ENCODE results near the gene LRP1.

The LRP1 gene

GRCh38 chr12:57196956-57197355, 68.7 kb downstream of the LRP1 start:
- DNase-seq, result no peak

GRCh38 chr12:57198329-57198728, 70.0 kb downstream of the LRP1 start:
- DNase-seq, result no peak

- no peak for DNase-seq
Measured at GRCh38 chr12:57199191-57199590, 70.9 kb downstream of the LRP1 start.

- no peak for DNase-seq
Measured at GRCh38 chr12:57200497-57200896, 72.2 kb downstream of the LRP1 start.

GRCh38 chr12:57201219-57201618, 72.9 kb downstream of the LRP1 start:
- DNase-seq, result no peak

GRCh38 chr12:57201631-57202030, 73.3 kb downstream of the LRP1 start:
- DNase-seq, result no peak

GRCh38 chr12:57202321-57202720, 74.0 kb downstream of the LRP1 start:
- DNase-seq, result no peak

- no peak for DNase-seq
Measured at GRCh38 chr12:57203201-57203600, 74.9 kb downstream of the LRP1 start.

- no peak for DNase-seq
Measured at GRCh38 chr12:57203791-57204190, 75.5 kb downstream of the LRP1 start.

- no peak for DNase-seq
Measured at GRCh38 chr12:57204454-57204853, 76.2 kb downstream of the LRP1 start.

- DNase-seq, result no peak
Measured at GRCh38 chr12:57205186-57205585, 76.9 kb downstream of the LRP1 start.

- DNase-seq, result no peak
Measured at GRCh38 chr12:57205931-57206330, 77.6 kb downstream of the LRP1 start.

- DNase-seq, result no peak
Measured at GRCh38 chr12:57207731-57208630, 79.7 kb downstream of the LRP1 start.

GRCh38 chr12:57208631-57209282, 80.5 kb downstream of the LRP1 start:
- no peak for DNase-seq

- no peak for DNase-seq
Measured at GRCh38 chr12:57209916-57210315, 81.6 kb downstream of the LRP1 start.

- no peak for DNase-seq
Measured at GRCh38 chr12:57210461-57210860, 82.2 kb downstream of the LRP1 start.

GRCh38 chr12:57210926-57211692, 82.8 kb downstream of the LRP1 start:
- DNase-seq, result no peak

GRCh38 chr12:57211791-57212700, 83.8 kb downstream of the LRP1 start:
- no peak for DNase-seq

- DNase-seq, result no peak
Measured at GRCh38 chr12:57212701-57213057, 84.4 kb downstream of the LRP1 start.

- peak; percentile 83 to 87 for DNase-seq
Measured at GRCh38 chr12:57213058-57213715, 84.9 kb downstream of the LRP1 start.

- no peak for DNase-seq
Measured at GRCh38 chr12:57213763-57214397, 85.6 kb downstream of the LRP1 start.

All from stimulated activated CD4-positive, alpha-beta T cell treated with anti-CD3 and anti-CD28 coated beads, Interleukin-2, amount 100 ng/mL, for 48 hours (primary cell).